Naive thymus-derived CD4-positive, alpha-beta T cell (primary cell): ENCODE data around the gene MYO1F. TPM values are rescaled to one million over a fixed set of nuclear protein-coding genes. Genes with fewer than 3 reads are reported as not detected.
A peak's percentile ranks its signal among the peaks of the same experiment; 100 is the strongest.
"Not testable (repeated sequence)": the region's sequence is repeated elsewhere in the genome, so short reads cannot be mapped to it uniquely, and the experiment has no call there.

Source experiments
- ATAC-seq: fragments of 150-1000 bp; cut with Tn5 transposase; 2 replicates; pipeline ENCODE4 v1.10.0; 2021; ENCODE audit warnings: mild to moderate bottlenecking, moderate library complexity
- CTCF ChIA-PET: fragments of 350-600 bp; sonication (Branson Sonifier 250); formaldehyde crosslinking; loops from one replicate; lab custom pipeline; 2021; ENCODE audit warnings: antibody characterized with exemption; lab: Charles Lee
- POLR2A ChIA-PET: fragments of 350-600 bp; sonication (Branson Sonifier 250); formaldehyde crosslinking; loops from one replicate; lab custom pipeline; 2021; ENCODE audit warnings: antibody characterized with exemption, inconsistent platforms; lab: Charles Lee
- DNase-seq, 9 donors: peaks; one replicate each; pipeline versions ENCODE4 v3.0.0 to v3.0.0-alpha.2; 2020 to 2022; ENCODE audit warnings: mixed read lengths in 1 of 9
- H3K27ac ChIP-seq: one replicate; pipeline ENCODE4 v1.7.0; 2013; ENCODE audit warnings: mild to moderate bottlenecking, low read depth, low read length, moderate library complexity
- H3K27me3 ChIP-seq, 2 donors: one replicate each; pipeline ENCODE4 v1.7.0; 2013; ENCODE audit warnings: low read length in 2 of 2, mild to moderate bottlenecking in 2 of 2, moderate library complexity in 2 of 2; ENCODE audit not compliant: control insufficient read depth in 2 of 2, insufficient read depth in 2 of 2
- H3K36me3 ChIP-seq, 3 experiments: 1 replicate in 2 of 3; 2 replicates in 1 of 3; pipeline ENCODE4 v1.7.0; 2013; ENCODE audit warnings: low read length in 3 of 3, mild to moderate bottlenecking in 3 of 3, moderate library complexity in 1 of 3; ENCODE audit not compliant: insufficient read depth in 3 of 3, control insufficient read depth in 2 of 3
- H3K4me1 ChIP-seq, 2 donors: one replicate each; pipeline ENCODE4 v1.7.0; 2013; ENCODE audit warnings: low read length in 2 of 2, mild to moderate bottlenecking in 2 of 2, moderate library complexity in 1 of 2; ENCODE audit not compliant: control insufficient read depth in 2 of 2, insufficient read depth in 2 of 2
- H3K4me3 ChIP-seq: 2 replicates; pipeline ENCODE4 v1.7.0; 2013; ENCODE audit warnings: mild to moderate bottlenecking, low read length
- H3K9me3 ChIP-seq, 3 experiments: 1 replicate in 2 of 3; 2 replicates in 1 of 3; pipeline ENCODE4 v1.7.0; 2013; ENCODE audit warnings: low read length in 3 of 3; ENCODE audit not compliant: control insufficient read depth in 2 of 3
- H3K27ac Mint-ChIP-seq, 9 donors: one replicate each; pipeline ENCODE4 v1.8.0; 2020 to 2022; ENCODE audit warnings: mixed read lengths in 9 of 9, mild to moderate bottlenecking in 8 of 9, moderate library complexity in 5 of 9, inconsistent platforms in 2 of 9
- H3K27me3 Mint-ChIP-seq, 5 donors: one replicate each; pipeline ENCODE4 v1.8.0; 2021 to 2022; ENCODE audit warnings: mixed read lengths in 5 of 5, mild to moderate bottlenecking in 1 of 5
- H3K36me3 Mint-ChIP-seq, 5 donors: one replicate each; pipeline ENCODE4 v1.8.0; 2020 to 2022; ENCODE audit warnings: mixed read lengths in 5 of 5, mild to moderate bottlenecking in 3 of 5, inconsistent platforms in 1 of 5
- H3K4me1 Mint-ChIP-seq, 7 donors: one replicate each; pipeline ENCODE4 v1.8.0; 2020 to 2022; ENCODE audit warnings: mixed read lengths in 7 of 7, mild to moderate bottlenecking in 3 of 7, inconsistent platforms in 1 of 7
- H3K4me3 Mint-ChIP-seq, 10 donors: one replicate each; pipeline ENCODE4 v1.8.0; 2020 to 2022; ENCODE audit warnings: mild to moderate bottlenecking in 10 of 10, mixed read lengths in 10 of 10, moderate library complexity in 6 of 10, inconsistent platforms in 2 of 10
- H3K9me3 Mint-ChIP-seq, 11 donors: one replicate each; pipeline ENCODE4 v1.8.0; 2020 to 2022; ENCODE audit warnings: mixed read lengths in 11 of 11, mild to moderate bottlenecking in 4 of 11, inconsistent platforms in 1 of 11, moderate library complexity in 1 of 11
- intact Hi-C, 2 donors: fragments of 100-400 bp; cut with micrococcal nuclease; formaldehyde crosslinking; loops; one replicate each; pipeline ENCODE4 v1.15.1; 2023
- polyA plus RNA-seq, 2 donors: library from polyadenylated mRNA; unstranded; fragments of 300-500 nt; fragmentation: Illumina TruSeq; gene quantifications; one replicate each; pipeline ENCODE4 v1.2.3, GENCODE V29; 2021
- total RNA-seq, 6 experiments: library from RNA in 5 of 6; stranded (reverse) in 5 of 6; gene quantifications; 1 replicate in 5 of 6; 2 replicates in 1 of 6; pipeline ENCODE4 v1.2.3 and lab custom pipeline; 2021 to 2026

MYO1F gene
- total and polyA plus RNA-seq, 7 experiments from 2014 or later = 0.83 to 472 (median 26.7) TPM

DNA sequence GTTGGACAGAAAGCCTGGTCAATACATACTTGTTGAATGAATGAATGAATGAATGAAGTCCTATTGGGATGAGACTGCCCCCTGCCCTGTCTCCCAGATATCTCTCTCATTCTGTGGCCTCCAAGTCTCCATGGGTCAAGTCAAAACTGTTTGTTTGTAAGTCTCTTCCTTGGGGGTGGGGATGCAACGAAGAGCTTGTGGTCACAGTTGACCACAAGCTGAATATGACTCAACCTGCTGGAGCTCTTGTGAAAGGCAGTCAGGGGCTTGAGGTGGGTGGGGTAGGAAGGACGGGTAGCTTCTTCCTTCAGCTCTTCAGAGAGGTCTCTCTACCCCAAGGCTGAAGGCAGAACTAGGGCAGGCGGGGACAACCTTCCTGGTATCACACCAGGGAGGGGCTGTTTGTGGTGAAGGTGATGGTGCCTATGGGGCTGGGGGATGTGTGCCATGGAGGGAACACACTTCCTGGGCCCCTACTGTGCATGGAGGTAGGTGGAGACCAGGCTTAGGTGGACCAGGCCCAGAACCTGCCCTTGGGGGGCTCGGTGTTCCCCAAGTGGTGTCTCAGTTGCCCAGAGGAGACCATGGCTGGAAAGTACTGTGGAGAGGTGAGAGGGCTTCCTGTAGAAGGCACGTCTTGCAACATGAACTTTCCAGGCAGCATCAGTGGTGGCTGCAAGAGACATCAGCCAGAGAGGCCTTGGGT lies 8.0 kb downstream of the MYO1F start:
- DNase-seq = peak in 3 of 9 donors; percentile 19 to 71 (median 36)
- H3K4me3 ChIP-seq = peak overlapping the region; percentile 44
- peak overlapping the region; percentile 88 to 98 (median 92) for H3K27ac Mint-ChIP-seq

DNA sequence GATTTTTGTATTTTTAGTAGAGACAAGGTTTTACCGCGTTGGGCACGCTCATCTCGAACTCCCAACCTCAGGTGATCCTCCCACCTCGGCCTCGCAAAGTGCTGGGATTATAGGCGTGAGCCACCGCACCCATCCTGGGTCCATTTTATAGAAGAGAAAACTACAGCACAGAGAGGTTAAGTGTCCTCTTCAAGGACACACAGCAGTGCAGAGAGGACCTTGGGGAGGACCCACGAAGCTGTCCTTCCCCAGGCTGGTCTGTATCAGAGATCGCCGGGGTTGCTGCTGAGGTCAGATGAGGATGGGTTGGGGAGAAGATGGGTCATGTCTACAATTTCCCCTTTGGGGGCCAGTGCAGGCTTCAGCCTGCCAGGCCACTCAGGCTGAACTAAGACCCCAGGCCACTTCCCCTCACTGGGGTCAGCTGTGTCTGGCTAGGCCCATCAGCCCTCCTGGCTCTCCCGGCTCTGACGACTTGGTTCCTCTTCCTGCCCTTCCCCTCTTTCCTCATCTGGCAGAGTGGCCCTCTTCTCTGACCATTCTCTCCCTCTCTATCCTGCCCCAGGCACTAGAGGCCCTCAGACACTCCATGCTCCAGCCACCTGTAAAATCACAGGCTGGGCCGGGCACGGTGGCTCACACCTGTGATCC lies 9.6 kb downstream of the MYO1F start:
- Mint-ChIP-seq H3K36me3 (peaks cover 0 to 51% (median 0%) of the 10 kb centered on the region in 5 donors), H3K27me3 (peaks cover 0 to 2% (median 0%) of the 10 kb centered on the region in 5 donors), H3K9me3 (peaks cover 0 to 2% (median 0%) of the 10 kb centered on the region in 11 donors), H3K4me3 (peak overlapping the region in 2 of 10 donors; percentile 12 to 54), H3K27ac (peak overlapping the region in 8 of 9 donors; percentile 15 to 98 (median 64)), H3K4me1 (peaks cover 20 to 73% (median 49%) of the 10 kb centered on the region in 7 donors)
- CTCF ChIA-PET = interaction anchor here (0.8 to 2.6 kb wide), 2 partner anchors 11 to 13 kb away, joined by 3 to 11 read pairs; no protein-coding TSS in a partner anchor
- Histone ChIP-seq H3K4me1 (peaks cover 43 to 63% of the 10 kb centered on the region in 2 donors), H3K27me3 (no peaks in the 10 kb centered on the region), H3K36me3 (no peaks in the 10 kb centered on the region), H3K9me3 (no peaks in the 10 kb centered on the region), H3K27ac (no peak overlapping the region), H3K4me3 (no peak overlapping the region)
- DNase-seq (no peak), ATAC-seq (peak; percentile 46)
- POLR2A ChIA-PET = interaction anchor here (3.8 to 21.7 kb wide), 2 partner anchors 12 to 49 kb away, joined by 33 to 566 read pairs; partner anchors contain the start of genes MYO1F and ZNF414
- intact Hi-C loops = loop anchor here in 1 of 2 donors (2.0 kb wide), 1 partner anchor 123 kb away; the partner anchor contains the start of gene HNRNPM

More for the DNA sequence above, 8.0 kb downstream of the MYO1F start:
- peak; percentile 76 for ATAC-seq
- ChIA-PET POLR2A (interaction anchor here (0.6 to 21.7 kb wide), 9 partner anchors 10 to 87 kb away, joined by 3 to 566 read pairs (median 3); partner anchors contain the start of genes MYO1F and ZNF414), CTCF (interaction anchor here (0.7 to 3.3 kb wide), 7 partner anchors 9 to 82 kb away, joined by 3 to 14 read pairs (median 6); no protein-coding TSS in a partner anchor)
- peaks cover 0 to 57% (median 0%) of the 10 kb centered on the region in 5 donors for H3K36me3 Mint-ChIP-seq
- peaks cover 46 to 72% of the 10 kb centered on the region in 2 donors for H3K4me1 ChIP-seq
- no peaks in the 10 kb centered on the region for H3K9me3 ChIP-seq
- H3K27me3 Mint-ChIP-seq = peaks cover 0 to 2% (median 0%) of the 10 kb centered on the region in 5 donors
- intact Hi-C loops = loop anchor here in 1 of 2 donors (1.0 to 2.0 kb wide), 4 partner anchors 9 to 179 kb away; partner anchors contain the start of genes HNRNPM and RAB11B
- H3K36me3 ChIP-seq = no peaks in the 10 kb centered on the region
- H3K4me3 Mint-ChIP-seq = peak overlapping the region; percentile 66 to 88 (median 74)
- no peaks in the 10 kb centered on the region for H3K27me3 ChIP-seq
- H3K9me3 Mint-ChIP-seq = peaks cover 0 to 9% (median 0%) of the 10 kb centered on the region in 11 donors
- H3K4me1 Mint-ChIP-seq = peaks cover 32 to 80% (median 64%) of the 10 kb centered on the region in 7 donors
- peak overlapping the region; percentile 59 for H3K27ac ChIP-seq

DNA sequence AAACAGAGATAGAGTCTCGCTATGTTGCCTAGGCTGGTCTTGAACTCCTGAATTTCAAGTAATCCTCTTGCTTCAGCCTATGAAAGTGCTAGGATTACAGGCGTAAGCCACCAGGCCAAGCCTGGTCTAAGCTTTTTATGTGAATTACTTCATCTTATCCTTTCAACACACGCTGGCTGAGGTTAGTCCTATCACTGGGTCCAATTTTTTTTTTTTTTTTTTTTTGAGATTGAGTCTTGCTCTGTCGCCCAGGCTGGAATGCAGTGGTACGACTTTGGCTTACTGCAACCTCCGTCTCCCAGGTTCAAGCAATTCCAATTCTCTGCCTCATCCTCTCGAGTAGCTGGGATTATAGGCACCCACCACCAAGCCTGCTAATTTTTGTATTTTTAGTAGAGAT lies 10.4 kb downstream of the MYO1F start:
- ChIA-PET CTCF (interaction anchor here (0.8 to 2.6 kb wide), 3 partner anchors 11 to 14 kb away, joined by 3 to 11 read pairs (median 3); no protein-coding TSS in a partner anchor), POLR2A (interaction anchor here (1.7 to 21.7 kb wide), 2 partner anchors 10 to 48 kb away, joined by 8 to 566 read pairs; partner anchors contain the start of genes MYO1F and ZNF414)
- intact Hi-C loops = no loop called here
- DNase-seq = no peak
- Histone ChIP-seq H3K27me3 (no peaks in the 10 kb centered on the region), H3K36me3 (no peaks in the 10 kb centered on the region), H3K27ac (no peak overlapping the region), H3K4me1 (peaks cover 35 to 56% of the 10 kb centered on the region in 2 donors), H3K9me3 (no peaks in the 10 kb centered on the region), H3K4me3 (no peak overlapping the region)
- ATAC-seq = no peak
- Mint-ChIP-seq H3K4me1 (peaks cover 17 to 70% (median 41%) of the 10 kb centered on the region in 7 donors), H3K9me3 (peaks cover 0 to 2% (median 0%) of the 10 kb centered on the region in 11 donors), H3K27me3 (peaks cover 0 to 2% (median 0%) of the 10 kb centered on the region in 5 donors), H3K36me3 (peaks cover 0 to 46% (median 0%) of the 10 kb centered on the region in 5 donors), H3K4me3 (no peak overlapping the region), H3K27ac (peak overlapping the region in 1 of 9 donors; percentile 92)

DNA sequence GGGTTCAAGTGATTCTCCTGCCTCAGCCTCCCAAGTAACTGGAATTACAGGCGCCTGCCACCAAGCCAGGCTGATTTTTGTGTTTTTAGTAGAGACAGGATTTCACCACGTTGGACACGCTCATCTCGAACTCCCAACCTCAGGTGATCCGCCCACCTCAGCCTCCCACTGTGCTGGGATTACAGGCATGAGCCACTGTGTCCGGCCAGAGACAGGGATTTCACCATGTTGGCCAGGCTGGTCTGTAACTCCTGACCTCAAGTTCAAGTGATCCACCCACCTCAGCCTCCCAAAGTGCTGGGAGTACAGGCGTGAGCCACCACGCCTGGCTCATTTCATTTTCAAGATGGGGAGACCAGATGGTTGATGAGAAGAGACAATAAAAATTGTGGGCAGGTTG lies 12.4 kb downstream of the MYO1F start:
- H3K9me3 ChIP-seq, intact Hi-C loops, H3K9me3 Mint-ChIP-seq, DNase-seq, H3K4me3 ChIP-seq, H3K27ac ChIP-seq, H3K27me3 Mint-ChIP-seq, ATAC-seq, H3K27me3 ChIP-seq, H3K36me3 ChIP-seq: not testable (repeated sequence)
- POLR2A ChIA-PET = interaction anchor here (1.0 to 21.7 kb wide), 2 partner anchors 30 to 46 kb away, joined by 3 to 566 read pairs; partner anchors contain the start of gene ZNF414
- CTCF ChIA-PET = interaction anchor here (0.6 kb wide), 1 partner anchor 27 kb away, joined by 3 read pairs; no protein-coding TSS in a partner anchor
- H3K4me1 Mint-ChIP-seq = peaks cover 11 to 61% (median 29%) of the 10 kb centered on the region in 7 donors
- H3K36me3 Mint-ChIP-seq = peaks cover 0 to 44% (median 0%) of the 10 kb centered on the region in 5 donors
- H3K4me1 ChIP-seq = peaks cover 16 to 44% of the 10 kb centered on the region in 2 donors
- H3K4me3 Mint-ChIP-seq = peak overlapping the region in 2 of 10 donors; percentile 12 to 17
- peak overlapping the region in 4 of 9 donors; percentile 25 to 75 (median 47) for H3K27ac Mint-ChIP-seq

DNA sequence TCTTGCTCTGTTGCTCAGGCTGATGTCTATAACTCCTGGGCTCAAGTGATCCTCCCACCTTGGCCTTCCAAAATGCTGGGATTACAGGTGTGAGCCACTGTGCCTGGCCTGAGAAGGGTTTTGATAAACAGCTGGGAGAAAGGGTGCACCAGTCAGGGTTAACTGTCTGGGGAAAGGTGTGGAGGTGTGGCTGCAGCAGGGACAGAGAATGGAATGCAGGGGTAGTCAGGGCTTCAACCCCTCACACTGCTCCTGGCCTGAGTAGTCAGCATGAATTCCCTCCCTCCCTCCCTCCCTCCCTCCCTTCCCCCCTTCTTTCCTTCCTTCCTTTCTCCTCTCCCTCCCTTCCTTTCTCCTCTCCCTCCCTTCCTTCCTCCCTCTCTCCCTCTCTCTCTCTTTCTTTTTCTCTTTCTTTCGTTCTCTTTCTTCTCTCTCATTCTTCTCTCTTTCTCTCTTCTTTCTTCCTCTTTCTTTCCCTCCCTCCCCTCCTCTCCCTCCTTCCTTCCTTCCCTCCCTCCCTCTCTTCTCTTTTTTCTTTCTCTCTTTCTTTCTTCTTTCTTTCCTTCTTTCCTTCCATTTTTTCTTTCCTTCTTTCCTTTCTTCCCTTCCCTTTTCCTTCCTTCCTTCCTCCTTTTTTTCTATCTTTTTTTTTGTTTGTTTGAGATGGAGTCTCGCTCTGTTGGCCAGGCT lies 16.0 kb downstream of the MYO1F start:
- no peaks in the 10 kb centered on the region for H3K9me3 Mint-ChIP-seq
- intact Hi-C loops = no loop called here
- H3K9me3 ChIP-seq = no peaks in the 10 kb centered on the region
- H3K4me1 Mint-ChIP-seq = peaks cover 11 to 51% (median 19%) of the 10 kb centered on the region in 7 donors
- ATAC-seq = no peak
- peaks cover 0 to 33% (median 0%) of the 10 kb centered on the region in 5 donors for H3K36me3 Mint-ChIP-seq
- no peak for DNase-seq
- no peak overlapping the region for H3K27ac ChIP-seq
- H3K4me3 Mint-ChIP-seq = no peak overlapping the region
- H3K27me3 ChIP-seq = no peaks in the 10 kb centered on the region
- POLR2A ChIA-PET = no interaction called here
- H3K4me3 ChIP-seq = no peak overlapping the region
- CTCF ChIA-PET = no interaction called here
- no peaks in the 10 kb centered on the region for H3K27me3 Mint-ChIP-seq
- peaks cover 6 to 29% of the 10 kb centered on the region in 2 donors for H3K4me1 ChIP-seq
- H3K27ac Mint-ChIP-seq = peak overlapping the region in 4 of 9 donors; percentile 61 to 81 (median 68)
- H3K36me3 ChIP-seq = no peaks in the 10 kb centered on the region
